Measurements from ENCODE around the gene WASF2. TPM values are rescaled to one million over a fixed set of nuclear protein-coding genes. Genes with fewer than 3 reads are reported as not detected.
A peak's percentile ranks its signal among the peaks of the same experiment; 100 is the strongest.

Gene WASF2
- total RNA-seq, 2 donors from 2014 or later = 28.0 to 36.1 TPM

GRCh38 chr1:27518808-27519207, 28.8 kb upstream of the WASF2 start:
- 80 to 83% methylated on average over 7 of the region's 7 CpGs for WGBS, 2 donors
- no peak for DNase-seq
- H3K36me3 ChIP-seq (replicated peaks in 1 of 2; ENCODE audit: insufficient read depth in 1 of 2, low read depth in 2 of 2) = no peaks in the 10 kb centered on the region
- no peak overlapping the region for H3K4me3 ChIP-seq
- intact Hi-C loops (cut with DNase I) = no loop called here
- no peaks in the 10 kb centered on the region for H3K9me3 ChIP-seq
- H3K27me3 ChIP-seq = no peaks in the 10 kb centered on the region
- H3K27ac ChIP-seq = peak overlapping the region in 2 of 4 donors; percentile 17 to 21
- no peak for ATAC-seq
- TF ChIP-seq, protein P1, sequence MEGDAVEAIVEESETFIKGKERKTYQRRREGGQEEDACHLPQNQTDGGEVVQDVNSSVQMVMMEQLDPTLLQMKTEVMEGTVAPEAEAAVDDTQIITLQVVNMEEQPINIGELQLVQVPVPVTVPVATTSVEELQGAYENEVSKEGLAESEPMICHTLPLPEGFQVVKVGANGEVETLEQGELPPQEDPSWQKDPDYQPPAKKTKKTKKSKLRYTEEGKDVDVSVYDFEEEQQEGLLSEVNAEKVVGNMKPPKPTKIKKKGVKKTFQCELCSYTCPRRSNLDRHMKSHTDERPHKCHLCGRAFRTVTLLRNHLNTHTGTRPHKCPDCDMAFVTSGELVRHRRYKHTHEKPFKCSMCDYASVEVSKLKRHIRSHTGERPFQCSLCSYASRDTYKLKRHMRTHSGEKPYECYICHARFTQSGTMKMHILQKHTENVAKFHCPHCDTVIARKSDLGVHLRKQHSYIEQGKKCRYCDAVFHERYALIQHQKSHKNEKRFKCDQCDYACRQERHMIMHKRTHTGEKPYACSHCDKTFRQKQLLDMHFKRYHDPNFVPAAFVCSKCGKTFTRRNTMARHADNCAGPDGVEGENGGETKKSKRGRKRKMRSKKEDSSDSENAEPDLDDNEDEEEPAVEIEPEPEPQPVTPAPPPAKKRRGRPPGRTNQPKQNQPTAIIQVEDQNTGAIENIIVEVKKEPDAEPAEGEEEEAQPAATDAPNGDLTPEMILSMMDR (IDR thresholded peaks at IDR 0.05) = no peak
- no peak for TF ChIP-seq POLR2A (IDR thresholded peaks at IDR 0.05)
- H3K4me1 ChIP-seq = peaks cover 18% of the 10 kb centered on the region

DNA sequence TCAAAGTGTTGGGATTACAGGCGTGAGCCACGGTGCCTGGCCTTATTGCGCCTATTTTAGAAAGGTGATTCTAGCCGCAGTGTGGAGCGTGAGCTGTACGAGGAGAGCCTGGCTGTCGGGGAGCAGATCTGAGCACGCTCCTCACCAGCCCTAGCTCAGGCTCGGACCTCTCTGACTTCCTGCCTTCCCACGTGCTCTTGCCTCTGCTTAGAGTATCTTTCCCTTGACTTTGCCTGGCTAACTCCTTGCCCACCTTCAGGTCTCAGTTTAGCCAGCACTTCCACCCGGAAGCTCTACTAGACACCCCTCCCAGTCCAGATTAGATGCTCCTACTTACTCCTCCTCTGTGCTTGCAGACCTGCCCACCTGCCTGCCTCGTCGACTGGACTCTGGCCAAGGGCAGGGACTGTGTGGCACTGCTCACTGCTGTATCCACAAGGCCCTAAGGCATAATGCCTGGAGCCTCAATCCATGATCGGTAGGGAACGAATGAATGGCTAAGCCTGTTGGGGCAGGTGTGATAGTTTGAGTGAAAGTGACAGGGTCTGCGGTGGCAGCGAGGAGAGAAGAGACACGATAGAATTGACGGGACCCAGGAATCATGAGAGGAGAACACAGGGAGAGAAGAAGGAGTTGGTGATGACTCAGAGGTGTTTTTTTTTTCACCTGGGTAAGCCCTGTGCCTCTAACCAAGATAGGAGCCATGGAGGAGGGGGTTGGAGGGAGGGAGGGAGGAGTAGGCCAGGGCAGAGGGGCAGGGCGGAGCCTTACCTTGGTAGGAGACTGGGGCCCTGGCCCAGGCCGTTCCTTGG, 28.1 kb upstream of the WASF2 start:
- no peak for TF ChIP-seq POLR2A (IDR thresholded peaks at IDR 0.05)
- TF ChIP-seq, protein P1 (IDR thresholded peaks at IDR 0.05) = no peak
- intact Hi-C loops (cut with DNase I) = no loop called here
- H3K27me3 ChIP-seq = no peaks in the 10 kb centered on the region
- peaks cover 22% of the 10 kb centered on the region for H3K4me1 ChIP-seq
- ATAC-seq (no peak), DNase-seq (no peak)
- 69 to 74% methylated on average over 21 of the region's 21 CpGs for WGBS, 2 donors
- H3K27ac ChIP-seq = peak overlapping the region in 1 of 4 donors; percentile 11
- no peaks in the 10 kb centered on the region for H3K9me3 ChIP-seq
- no peak overlapping the region for H3K4me3 ChIP-seq
- no peaks in the 10 kb centered on the region for H3K36me3 ChIP-seq (replicated peaks in 1 of 2; ENCODE audit: insufficient read depth in 1 of 2, low read depth in 2 of 2)

DNA sequence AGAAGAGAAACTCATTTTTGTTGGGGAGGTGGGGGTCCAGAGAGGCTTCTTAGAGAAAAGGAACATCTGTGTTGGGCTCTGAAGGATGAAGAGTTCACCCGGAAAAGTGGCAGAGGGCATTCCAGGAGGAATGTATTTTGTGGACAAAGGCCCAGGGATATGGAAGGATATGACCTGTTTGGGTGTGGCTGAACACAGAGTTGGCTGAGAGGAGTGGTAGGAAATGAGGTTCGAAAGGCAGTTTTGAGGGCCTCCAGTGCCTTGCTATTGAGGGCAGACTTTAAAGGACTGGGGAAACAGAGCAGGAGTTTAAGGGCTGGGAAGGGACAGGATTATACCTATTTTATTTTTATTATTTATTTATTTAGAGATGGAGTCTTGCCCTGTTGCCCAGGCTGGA, 27.3 kb upstream of the WASF2 start:
- Histone ChIP-seq H3K9me3 (no peaks in the 10 kb centered on the region), H3K27ac (peak overlapping the region in 1 of 4 donors; percentile 11), H3K4me3 (no peak overlapping the region), H3K27me3 (no peaks in the 10 kb centered on the region), H3K4me1 (peaks cover 17% of the 10 kb centered on the region), H3K36me3 (replicated peaks in 1 of 2; ENCODE audit: insufficient read depth in 1 of 2, low read depth in 2 of 2) (no peaks in the 10 kb centered on the region)
- ATAC-seq (no peak), DNase-seq (no peak)
- no peak for TF ChIP-seq POLR2A (IDR thresholded peaks at IDR 0.05)
- TF ChIP-seq, protein P1 (IDR thresholded peaks at IDR 0.05) = no peak
- 79 to 84% methylated on average over 2 of the region's 2 CpGs for WGBS, 2 donors
- intact Hi-C loops (cut with DNase I) = no loop called here

GRCh38 chr1:27515626-27516025, 25.7 kb upstream of the WASF2 start:
- WGBS, 2 donors = 65 to 80% methylated on average over 3 of the region's 3 CpGs
- Histone ChIP-seq H3K27me3 (no peaks in the 10 kb centered on the region), H3K36me3 (replicated peaks in 1 of 2; ENCODE audit: insufficient read depth in 1 of 2, low read depth in 2 of 2) (no peaks in the 10 kb centered on the region), H3K4me1 (peaks cover 11% of the 10 kb centered on the region), H3K27ac (no peak overlapping the region), H3K4me3 (no peak overlapping the region), H3K9me3 (no peaks in the 10 kb centered on the region)
- no peak for DNase-seq
- ATAC-seq = no peak
- intact Hi-C loops (cut with DNase I) = no loop called here
- no peak for TF ChIP-seq POLR2A (IDR thresholded peaks at IDR 0.05)
- TF ChIP-seq, protein P1 (IDR thresholded peaks at IDR 0.05) = no peak

GRCh38 chr1:27513958-27514357, 24.0 kb upstream of the WASF2 start:
- DNase-seq (peak in 1 of 4 donors; percentile 32), ATAC-seq (peak; percentile 28)
- intact Hi-C loops (cut with DNase I) = no loop called here
- Histone ChIP-seq H3K4me3 (no peak overlapping the region), H3K36me3 (replicated peaks in 1 of 2; ENCODE audit: insufficient read depth in 1 of 2, low read depth in 2 of 2) (no peaks in the 10 kb centered on the region), H3K9me3 (no peaks in the 10 kb centered on the region), H3K4me1 (peaks cover 6% of the 10 kb centered on the region), H3K27me3 (no peaks in the 10 kb centered on the region), H3K27ac (no peak overlapping the region)
- TF ChIP-seq, protein P1 (IDR thresholded peaks at IDR 0.05) = no peak
- TF ChIP-seq POLR2A (IDR thresholded peaks at IDR 0.05) = no peak
- 51 to 58% methylated on average over 7 of the region's 7 CpGs for WGBS, 2 donors

All from body of pancreas (tissue), 4 donors.